Frontal cortex (tissue), 4 donors: ENCODE results near the gene EFR3B. TPM values are rescaled to one million over a fixed set of nuclear protein-coding genes. Genes with fewer than 3 reads are reported as not detected.
A peak's percentile ranks its signal among the peaks of the same experiment; 100 is the strongest.
"Not testable (repeated sequence)": the region's sequence is repeated elsewhere in the genome, so short reads cannot be mapped to it uniquely, and the experiment has no call there.

Experiments
- DNase-seq, 2 donors: peaks; one replicate each; pipeline ENCODE4 v3.0.0; 2012; ENCODE audit warnings: low spot score in 2 of 2
- FAIRE-seq: peaks from 2 replicates; lab custom pipeline; 2012; peaks lifted over from hg19 to GRCh38; lab: Jason Lieb, UNC
- total RNA-seq: library from RNA; depleted of rRNA; stranded (reverse); fragments of >200 nt; gene quantifications from one replicate; pipeline ENCODE4 v1.2.3, GENCODE V29; 2014
- donor health status: control.
- donor health status: control.
- donor health status: control.

Gene EFR3B
- total RNA-seq, 1 donor from 2014 or later = 42.0 TPM

- DNase-seq (no peak), FAIRE-seq (no peak)
Observed at GRCh38 chr2:25098056-25098455, 56.2 kb downstream of the EFR3B start.

- no peak for DNase-seq
Observed at GRCh38 chr2:25098670-25099486, 57.0 kb downstream of the EFR3B start.

GRCh38 chr2:25102352-25102751 lies 60.5 kb downstream of the EFR3B start:
- not testable (repeated sequence) for FAIRE-seq, DNase-seq

More at GRCh38 chr2:25098670-25099486, 57.0 kb downstream of the EFR3B start:
- no peak for FAIRE-seq

GRCh38 chr2:25103287-25103871 lies 61.5 kb downstream of the EFR3B start:
- DNase-seq (no peak), FAIRE-seq (no peak)

- FAIRE-seq (no peak), DNase-seq (no peak)
Observed at GRCh38 chr2:25104736-25105135, 62.9 kb downstream of the EFR3B start.

- FAIRE-seq (no peak), DNase-seq (no peak)
Observed at GRCh38 chr2:25105336-25106085, 63.6 kb downstream of the EFR3B start.

GRCh38 chr2:25109822-25110221 lies 67.9 kb downstream of the EFR3B start:
- no peak for DNase-seq
- no peak for FAIRE-seq

DNA sequence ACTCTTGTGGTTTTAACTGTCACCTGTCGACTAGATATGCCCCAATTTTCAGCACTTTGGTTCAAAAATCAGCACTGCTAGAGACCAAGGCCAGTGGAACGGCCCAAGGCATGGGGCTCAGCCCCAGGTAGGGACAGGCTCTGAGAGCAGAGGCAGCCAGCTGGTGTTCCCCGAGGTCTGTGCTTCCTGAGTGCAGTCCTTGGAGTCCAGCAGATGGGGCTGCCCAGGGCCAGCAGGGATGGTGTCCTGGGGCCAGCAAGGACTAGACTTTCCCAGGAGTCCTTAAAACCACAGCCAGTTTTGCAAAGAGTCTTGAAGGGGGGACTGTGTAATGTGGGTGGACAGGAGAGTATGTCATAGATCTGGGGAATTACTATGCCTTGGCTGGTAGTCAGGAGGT lies 70.2 kb downstream of the EFR3B start:
- no peak for FAIRE-seq
- DNase-seq = no peak

DNA sequence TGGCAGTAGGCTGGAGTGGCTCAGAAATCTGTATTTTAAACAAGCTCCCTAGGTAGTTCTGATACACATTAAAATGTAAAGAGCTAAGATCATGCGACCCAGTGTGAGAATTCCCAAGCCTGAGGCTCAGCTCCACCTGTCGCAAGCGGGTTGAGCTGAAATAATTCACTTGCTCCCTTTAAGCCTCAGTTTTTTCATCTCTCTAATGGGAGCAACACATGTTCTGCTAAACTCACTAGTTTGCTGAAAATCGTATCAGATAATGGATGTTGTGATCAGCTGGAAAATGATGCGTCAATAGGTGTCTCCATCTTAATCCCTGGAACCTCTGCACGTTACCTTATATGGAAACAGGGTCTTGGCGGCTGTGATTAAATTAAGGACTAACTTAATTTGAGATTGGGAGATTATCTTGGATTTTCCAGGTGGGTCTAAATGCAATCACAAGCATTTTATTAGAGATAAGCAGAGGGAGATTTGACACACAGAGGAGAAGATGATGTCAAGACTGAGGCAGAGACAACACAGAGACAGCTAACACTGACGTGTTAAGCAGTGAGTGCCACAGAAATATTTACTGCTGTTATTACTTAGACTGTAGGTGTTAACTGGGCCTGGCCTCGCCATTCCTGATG lies 73.5 kb downstream of the EFR3B start:
- DNase-seq (no peak), FAIRE-seq (no peak)

DNA sequence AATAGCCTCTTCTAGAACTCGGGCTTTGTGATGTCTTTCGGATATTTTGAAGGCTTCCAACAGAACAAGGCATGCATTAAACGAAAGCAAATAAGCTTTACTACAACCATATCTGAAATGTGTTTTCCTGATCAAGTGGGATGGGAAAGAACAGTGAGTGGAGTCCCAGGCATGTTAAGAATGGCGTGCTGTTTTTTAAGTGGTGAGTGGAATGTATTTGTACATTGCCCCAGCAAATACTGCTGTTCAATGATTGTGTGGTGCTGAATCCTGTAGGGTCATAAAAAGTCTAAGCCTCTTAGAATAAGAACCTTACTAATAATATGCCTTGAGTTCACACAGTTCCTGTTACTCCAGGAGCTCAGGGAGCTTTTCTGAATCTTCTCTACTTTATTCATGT lies 74.0 kb downstream of the EFR3B start:
- FAIRE-seq (no peak), DNase-seq (no peak)

GRCh38 chr2:25116956-25117355 lies 75.1 kb downstream of the EFR3B start:
- DNase-seq (no peak), FAIRE-seq (no peak)

- FAIRE-seq = no peak
- no peak for DNase-seq
Observed at GRCh38 chr2:25119263-25119662, 77.4 kb downstream of the EFR3B start.

- DNase-seq = no peak
- FAIRE-seq = no peak
Observed at GRCh38 chr2:25122367-25122766, 80.5 kb downstream of the EFR3B start.

DNA sequence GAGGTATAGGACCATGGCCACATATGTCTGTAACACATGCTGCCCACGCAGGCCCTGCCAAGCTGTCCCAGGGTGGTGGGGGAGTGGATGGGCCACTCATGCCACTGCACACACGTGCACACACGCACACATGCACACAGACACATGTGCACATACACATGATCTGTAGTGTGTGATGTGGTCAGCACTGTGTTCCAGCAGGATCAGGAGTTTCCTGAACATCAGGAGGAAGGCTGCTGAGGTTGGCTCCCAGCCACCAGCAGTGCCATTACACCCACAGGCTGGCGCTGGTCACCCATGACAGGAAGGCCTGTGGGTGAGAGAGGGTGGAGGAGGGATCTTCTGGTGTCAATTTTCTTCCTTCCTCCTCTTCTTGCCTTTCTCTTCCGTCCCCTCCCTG lies 81.8 kb downstream of the EFR3B start:
- no peak for FAIRE-seq
- no peak for DNase-seq

- DNase-seq (no peak), FAIRE-seq (no peak)
Observed at GRCh38 chr2:25125189-25125588, 83.3 kb downstream of the EFR3B start.

- FAIRE-seq (no peak), DNase-seq (no peak)
Observed at GRCh38 chr2:25125976-25126375, 84.1 kb downstream of the EFR3B start.

DNA sequence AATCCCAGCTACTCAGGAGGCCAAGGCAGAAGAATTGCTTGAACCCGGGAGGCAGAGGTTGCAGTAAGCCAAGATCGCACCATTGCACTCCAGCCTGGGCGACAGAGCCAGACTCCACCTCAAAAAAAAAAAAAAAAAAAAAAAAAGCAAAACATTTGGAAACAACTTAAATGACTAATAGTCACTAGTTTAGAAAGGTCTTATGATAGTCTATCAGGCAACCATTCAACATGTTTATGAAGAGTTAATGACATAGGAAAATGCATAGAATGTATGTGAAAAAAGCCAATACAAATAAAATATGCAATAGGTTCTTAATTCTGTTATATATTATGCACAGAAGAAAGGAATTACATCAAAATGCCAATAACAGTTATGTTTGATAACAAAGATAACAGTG lies 85.2 kb downstream of the EFR3B start:
- not testable (repeated sequence) for FAIRE-seq

GRCh38 chr2:25127646-25128045 lies 85.8 kb downstream of the EFR3B start:
- DNase-seq (no peak), FAIRE-seq (no peak)

More for the DNA sequence above, 85.2 kb downstream of the EFR3B start:
- DNase-seq = not testable (repeated sequence)

- DNase-seq (peak in 1 of 2 donors; percentile 36), FAIRE-seq (no peak)
Observed at GRCh38 chr2:25129901-25130520, 88.1 kb downstream of the EFR3B start.

- DNase-seq = no peak
- FAIRE-seq = no peak
Observed at GRCh38 chr2:25131253-25131566, 89.3 kb downstream of the EFR3B start.
